Stimulated activated CD4-positive, alpha-beta T cell treated with anti-CD3 and anti-CD28 coated beads, Interleukin-1b, Interleukin-23, amount 100 ng/mL, for 48 hours (primary cell): ENCODE measurements around the gene GPA33.
"Not testable (repeated sequence)": the region's sequence is repeated elsewhere in the genome, so short reads cannot be mapped to it uniquely, and the experiment has no call there.

Source experiments
- DNase-seq: peaks from one replicate; pipeline ENCODE4 v3.0.0-alpha.2; 2020

Gene GPA33

DNA sequence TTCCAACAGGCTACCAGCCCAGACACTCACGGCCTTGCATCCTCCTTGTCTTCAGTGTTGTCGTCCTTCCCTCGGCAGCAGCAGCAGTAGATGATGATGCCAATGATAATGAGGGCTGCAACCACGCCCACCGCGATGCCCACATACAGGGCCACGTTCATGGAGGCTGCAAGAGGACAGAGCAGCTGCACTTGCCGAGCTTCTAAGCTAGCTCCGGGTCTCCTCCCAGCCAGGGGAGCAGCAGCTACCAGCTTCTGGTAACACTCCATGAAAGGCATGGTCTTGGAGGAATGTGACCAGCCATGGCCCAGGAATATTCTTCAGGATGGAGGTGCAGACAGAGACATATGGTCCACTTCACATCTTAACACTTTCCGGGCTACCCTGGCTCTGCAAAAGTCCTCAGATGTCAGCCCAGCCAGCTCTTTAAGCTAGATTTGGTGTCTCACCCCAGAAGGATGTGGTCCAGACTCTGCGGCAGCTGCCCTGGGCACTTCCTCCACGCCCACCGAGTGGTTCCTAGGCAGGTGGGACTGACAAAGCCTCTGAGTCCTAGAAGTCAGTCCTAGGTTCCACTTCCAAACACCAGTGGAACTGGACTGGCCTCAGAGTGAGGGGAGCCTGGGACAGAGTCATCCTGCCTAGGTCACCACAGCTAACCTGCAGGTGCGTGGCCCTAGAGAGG lies 35.1 kb downstream of the GPA33 start:
- no peak for DNase-seq

DNA sequence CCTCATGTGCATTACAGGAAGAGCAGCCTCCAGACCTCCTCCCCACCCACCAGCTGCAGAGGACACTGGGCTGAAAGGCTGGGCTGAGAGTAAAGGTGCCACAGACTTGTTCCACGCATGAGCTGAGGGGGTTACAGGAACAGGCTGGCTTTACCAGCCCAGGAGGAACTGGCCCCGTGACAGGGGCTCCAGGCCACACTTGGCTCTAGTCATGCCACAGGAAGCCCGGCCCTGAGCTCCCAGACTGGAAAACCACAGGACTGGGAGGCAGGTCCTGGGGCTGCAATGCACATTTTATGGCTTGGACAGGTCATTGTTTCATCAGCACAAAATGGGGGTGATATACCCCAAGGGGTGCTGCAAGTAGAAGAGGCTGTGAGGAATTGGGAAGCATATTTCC lies 35.6 kb downstream of the GPA33 start:
- DNase-seq: no peak

DNA sequence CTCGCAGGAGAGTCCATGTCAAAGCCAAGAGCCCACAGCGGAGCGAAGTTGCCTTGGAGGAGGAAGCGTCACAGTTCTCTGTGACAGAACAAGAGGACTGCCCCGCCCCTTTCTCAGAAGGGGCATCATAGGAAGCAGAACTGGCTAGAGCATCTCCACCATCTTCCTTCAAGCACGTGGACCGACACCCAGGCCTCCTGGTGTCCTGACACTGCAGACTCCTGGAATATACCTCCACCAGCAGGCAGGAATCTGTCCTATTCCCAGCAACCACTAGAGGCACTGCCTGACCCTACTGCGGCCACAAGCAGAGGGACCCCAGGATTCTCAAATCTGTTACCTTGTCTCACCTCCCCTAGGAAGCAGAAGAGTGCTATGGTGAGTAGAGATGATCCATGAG lies 37.8 kb downstream of the GPA33 start:
- DNase-seq: no peak

DNA sequence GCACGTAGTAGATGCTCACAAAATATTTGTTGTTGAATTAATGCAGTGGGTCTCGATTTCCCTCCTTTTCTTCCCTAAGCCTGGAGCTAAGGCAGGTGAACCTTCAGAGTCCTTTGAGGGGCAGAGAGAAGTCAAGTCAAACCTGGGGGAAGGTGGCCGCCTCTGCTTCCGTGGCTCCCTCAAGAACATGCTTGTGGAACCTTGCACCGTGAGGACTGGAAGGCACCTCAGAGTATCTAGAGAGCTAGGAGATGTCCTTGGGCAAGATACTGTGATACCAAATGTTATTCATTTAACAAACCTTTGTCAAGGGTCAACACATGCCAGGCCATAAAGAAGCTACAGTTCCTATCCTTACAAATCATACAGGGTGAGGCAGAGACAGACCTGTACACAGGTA lies 38.3 kb downstream of the GPA33 start:
- DNase-seq: no peak

DNA sequence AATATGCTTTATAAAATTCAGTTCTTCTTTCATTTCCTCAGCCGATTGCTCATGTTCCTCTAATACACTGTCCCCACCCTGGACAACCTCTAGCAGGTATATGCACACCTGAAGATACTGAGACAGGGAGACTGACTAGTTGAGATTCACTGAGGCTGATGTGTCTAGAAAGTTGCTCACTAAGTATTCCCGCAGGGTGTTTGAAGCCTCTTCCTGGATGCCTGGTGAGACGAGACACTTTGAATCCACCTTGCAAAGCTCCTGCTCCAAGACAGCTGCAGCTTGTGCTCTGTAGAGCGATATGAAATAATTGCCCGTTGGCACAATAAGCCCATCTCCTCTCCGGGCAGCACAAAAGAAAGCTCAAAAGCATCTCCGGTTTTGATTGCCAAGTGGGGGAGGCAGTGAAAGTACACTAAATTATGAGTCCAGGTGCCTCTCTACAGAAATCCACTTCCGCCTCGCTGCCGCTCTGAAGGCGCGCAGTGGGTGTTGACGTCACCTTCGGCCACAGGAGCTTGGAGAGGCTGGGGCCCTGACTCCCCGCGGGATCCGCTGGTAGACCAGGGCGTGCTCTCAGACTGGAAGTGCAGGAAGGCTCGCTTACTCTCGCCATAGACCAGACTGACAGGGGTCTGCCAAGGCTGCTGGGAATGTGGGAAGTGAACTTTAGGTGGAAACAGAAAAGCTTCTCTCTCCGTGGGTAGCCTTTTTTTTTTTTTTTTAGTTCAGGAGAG lies 46.3 kb downstream of the GPA33 start:
- DNase-seq: peak; percentile 84

DNA sequence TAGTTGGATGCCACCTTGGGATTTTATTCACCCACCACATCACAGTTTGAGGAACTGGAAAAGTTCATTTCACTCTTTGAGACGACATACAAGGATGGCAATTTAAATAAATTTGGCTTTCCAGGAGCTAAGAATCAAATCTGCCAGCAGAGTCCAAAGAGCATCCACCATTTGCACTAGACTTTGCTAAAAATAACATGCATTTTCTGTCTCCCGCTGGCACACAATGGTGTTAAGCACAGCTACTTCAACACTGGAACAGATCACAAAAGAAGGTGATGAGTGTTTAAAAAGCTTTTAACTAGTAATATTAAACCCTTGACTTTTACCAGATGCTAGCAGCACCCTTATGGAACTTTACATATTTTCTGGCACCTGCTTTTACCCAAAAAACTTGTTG lies 56.5 kb downstream of the GPA33 start:
- no peak for DNase-seq

DNA sequence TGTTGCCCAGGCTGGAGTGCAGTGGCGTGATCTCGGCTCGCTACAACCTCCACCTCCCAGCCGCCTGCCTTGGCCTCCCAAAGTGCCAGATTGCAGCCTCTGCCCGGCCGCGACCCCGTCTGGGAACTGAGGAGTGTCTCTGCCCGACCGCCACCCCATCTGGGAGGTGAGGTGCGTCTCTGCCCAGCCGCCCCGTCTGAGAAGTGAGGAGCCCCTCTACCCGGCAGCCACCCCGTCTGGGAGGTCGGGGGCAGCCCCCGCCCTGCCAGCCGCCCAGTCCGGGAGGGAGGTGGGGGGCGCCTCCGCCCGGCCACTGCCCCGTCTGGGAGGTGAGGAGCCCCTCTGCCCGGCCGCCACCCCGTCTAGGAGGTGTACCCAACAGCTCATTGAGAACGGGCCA lies 60.6 kb downstream of the GPA33 start:
- DNase-seq: not testable (repeated sequence)

DNA sequence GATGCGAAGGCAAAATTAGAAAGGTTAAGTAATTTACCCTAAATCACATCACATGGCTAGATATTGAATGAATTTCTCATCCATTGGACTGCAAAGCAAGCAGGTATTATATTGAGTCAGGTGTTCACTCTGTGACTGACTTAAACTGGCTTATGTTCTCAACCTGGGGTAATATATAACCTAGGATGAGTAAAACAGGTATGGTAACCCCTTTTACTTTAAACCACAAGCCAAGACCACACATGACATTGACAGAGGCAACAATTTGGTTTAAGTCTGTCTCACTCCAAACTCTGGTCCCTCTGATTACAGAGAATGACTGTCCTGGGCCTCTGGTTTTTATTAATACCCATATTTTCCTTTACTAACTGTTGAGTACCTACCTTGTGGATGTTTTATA lies 67.8 kb downstream of the GPA33 start:
- no peak for DNase-seq

DNA sequence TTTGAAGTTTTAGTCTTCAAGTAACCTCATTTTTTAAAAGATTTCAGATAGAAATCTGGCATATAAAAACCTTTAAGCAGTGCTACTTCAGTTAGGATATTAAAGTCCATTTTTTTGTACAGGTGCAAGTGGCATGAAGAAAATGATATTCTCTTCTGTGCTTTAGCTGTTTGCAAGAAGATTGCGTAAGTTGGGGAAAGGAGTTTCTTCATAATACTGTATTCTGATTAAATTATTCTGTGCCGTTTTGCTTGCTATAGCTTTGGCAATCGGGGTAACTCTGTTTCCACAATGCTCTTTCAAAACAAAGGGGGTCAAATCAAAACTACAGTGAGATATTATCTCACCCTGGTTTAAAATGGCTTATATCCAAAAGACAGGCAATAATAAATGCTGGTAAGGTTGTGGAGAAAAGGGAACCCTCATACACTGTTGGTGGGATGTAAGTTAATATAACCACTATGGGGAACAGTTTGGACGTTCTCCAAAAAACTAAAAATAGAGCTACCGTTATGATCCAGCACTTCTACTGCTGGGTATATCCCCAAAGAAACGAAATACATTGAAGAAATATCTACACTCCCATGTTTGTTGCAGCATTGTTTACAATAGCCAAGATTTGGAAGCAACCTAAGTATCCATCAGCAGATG lies 74.0 kb downstream of the GPA33 start:
- DNase-seq: no peak

DNA sequence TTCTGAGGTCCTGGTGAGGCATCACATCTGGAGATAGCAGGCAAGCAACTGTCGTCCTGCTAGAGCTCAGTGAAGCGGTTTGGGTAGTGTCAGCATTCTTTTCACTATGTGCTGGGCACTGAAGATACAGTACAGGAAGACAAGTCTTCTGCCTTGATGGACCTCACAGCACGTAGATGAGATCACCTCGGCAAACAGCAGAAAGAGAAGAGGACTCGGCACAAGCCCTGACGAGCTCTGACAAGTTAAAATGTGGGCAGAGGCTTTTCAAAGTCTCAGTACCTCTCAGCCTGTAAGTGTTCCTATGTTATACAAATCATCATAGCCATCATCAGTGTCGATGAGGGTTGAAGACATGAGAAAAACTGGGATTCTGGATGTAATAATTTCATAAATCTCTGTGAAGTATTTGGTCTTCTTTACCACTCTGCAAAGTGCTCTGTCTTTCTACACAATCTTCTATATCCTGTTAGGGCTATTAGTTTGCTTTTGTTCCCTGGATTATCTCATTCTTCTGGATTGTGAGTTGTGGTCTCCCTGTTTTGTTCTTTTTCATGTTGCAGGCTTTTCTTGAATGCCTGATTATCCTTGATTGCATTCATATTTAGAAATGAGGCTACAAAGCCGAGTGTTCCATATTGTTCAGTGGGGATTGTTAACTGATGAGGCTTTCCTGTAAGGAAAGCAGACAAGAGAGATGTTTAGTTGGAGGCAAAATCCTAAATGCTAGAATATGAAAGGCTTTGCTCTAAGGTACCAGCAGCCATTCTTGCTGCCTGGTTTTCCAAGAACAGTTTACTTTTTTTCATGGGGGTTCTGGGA lies 76.9 kb downstream of the GPA33 start:
- no peak for DNase-seq

DNA sequence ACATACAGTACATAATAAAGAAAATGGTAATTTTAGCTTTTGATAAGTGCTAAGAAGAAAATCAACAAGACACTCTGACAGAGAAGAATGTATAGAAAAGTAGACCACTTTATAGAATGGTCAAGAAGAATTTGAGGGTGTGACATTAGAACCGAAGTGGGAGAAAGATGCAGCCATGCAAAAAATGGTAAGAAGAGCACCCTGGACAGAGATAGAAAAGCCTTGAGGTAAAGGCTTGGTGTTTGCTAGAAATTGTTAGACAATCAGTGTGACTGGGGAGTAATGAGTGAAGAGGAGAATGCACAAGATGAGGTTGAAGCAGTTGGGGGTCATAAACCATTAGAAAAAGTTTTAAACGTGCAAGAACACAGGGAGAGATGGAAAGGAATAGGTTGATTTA lies 77.6 kb downstream of the GPA33 start:
- DNase-seq: no peak

DNA sequence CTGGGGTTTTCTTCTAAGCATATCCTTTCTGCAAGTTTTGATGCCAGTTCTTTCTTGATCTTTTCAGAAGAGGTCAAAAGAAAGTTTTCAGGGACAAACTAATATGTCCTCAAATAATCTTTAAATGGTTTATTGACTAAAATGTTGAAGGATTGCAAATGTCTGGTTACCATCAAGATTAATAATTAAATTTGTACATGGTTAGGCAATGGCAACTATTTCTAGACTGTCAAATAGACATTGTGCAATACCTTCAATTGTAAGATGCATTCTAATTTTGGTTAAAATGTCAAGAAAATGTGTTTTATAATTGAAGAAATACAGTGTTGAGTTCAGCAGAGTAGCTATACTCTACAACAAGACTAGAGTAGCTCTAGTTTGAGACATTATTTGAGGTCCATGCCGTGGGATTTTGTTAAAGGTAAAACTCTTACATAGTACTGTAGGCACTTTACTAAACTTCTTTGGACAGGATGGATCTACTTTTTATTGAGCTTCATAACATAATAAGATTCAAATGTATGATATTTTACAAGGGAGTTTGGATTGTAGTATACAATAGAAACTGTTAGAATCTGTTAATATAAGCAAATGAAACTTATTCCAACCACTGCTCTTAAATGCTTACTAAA lies 78.5 kb downstream of the GPA33 start:
- DNase-seq: no peak

DNA sequence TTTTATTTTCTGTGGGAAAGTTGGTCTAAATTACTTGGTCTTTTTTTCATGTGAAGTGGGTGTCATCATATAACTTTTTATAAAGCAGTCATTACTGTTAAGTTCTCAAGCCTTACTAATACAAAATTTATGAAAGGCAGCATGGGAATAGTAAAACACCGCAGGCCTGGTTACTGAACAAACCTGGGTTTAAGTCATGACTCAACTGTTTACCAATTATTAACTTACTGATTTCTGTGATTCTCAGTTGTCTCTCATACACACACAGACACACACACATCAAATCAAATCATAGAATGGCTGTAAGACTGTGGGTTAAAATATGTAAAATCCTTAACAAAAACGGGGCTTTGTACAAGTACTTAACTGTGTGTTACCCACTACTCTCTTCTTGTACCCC lies 86.5 kb downstream of the GPA33 start:
- no peak for DNase-seq
